Adrenal gland (tissue), 5 donors: Measurements from ENCODE around the gene KCNC2.

Experiments used
- POLR2A ChIP-seq, 2 donors: fragments of 450-650 bp; IDR thresholded peaks; one replicate each; pipeline ENCODE4 v1.6.1; 2017; ENCODE audit warnings: antibody characterized with exemption in 2 of 2, mild to moderate bottlenecking in 2 of 2, moderate library complexity in 1 of 2
- TF ChIP-seq, protein P1 (sequence below), 6 experiments: fragments of 450-650 bp in 4 of 6; fragments of 200-600 bp in 2 of 6; sonication (generic) in 1 of 6; IDR thresholded peaks; 1 replicate in 5 of 6; 2 replicates in 1 of 6; pipeline versions ENCODE4 v1.5.1 to v1.8.0; 2016 to 2021; ENCODE audit warnings: antibody characterized with exemption in 6 of 6, mild to moderate bottlenecking in 2 of 6, moderate library complexity in 1 of 6
- donor health status: DM: no; HTN: no; CAD: no.

DNA sequence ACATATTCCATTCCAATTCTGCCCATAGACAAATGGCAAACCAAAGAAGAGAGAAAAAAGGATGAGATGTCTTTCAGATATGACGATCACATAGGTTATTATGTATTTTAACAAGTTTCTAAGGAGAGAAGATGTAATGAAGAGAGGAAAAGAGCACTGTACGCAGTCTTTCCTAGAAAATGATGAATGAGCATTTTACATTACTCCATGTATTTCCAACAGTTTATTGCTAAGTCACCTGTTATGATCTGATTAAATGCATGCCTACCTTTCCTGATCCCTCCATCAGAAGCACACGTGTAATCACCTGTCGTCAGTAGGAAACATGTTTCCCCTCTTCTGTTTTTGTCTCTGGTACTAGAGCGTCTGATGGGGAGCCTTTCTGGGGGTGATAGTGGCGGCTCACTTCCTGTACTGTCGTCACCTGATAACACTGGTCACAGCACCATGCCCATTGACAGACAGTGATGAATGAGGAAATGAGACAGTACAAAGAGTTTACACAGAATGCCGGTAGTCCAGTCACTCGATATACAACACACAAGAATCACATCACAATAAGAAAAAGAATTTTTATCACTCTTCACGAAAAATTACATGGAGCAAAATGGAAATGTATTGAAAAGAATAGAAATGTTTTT lies 161.6 kb downstream of the KCNC2 start:
- TF ChIP-seq, protein P1, sequence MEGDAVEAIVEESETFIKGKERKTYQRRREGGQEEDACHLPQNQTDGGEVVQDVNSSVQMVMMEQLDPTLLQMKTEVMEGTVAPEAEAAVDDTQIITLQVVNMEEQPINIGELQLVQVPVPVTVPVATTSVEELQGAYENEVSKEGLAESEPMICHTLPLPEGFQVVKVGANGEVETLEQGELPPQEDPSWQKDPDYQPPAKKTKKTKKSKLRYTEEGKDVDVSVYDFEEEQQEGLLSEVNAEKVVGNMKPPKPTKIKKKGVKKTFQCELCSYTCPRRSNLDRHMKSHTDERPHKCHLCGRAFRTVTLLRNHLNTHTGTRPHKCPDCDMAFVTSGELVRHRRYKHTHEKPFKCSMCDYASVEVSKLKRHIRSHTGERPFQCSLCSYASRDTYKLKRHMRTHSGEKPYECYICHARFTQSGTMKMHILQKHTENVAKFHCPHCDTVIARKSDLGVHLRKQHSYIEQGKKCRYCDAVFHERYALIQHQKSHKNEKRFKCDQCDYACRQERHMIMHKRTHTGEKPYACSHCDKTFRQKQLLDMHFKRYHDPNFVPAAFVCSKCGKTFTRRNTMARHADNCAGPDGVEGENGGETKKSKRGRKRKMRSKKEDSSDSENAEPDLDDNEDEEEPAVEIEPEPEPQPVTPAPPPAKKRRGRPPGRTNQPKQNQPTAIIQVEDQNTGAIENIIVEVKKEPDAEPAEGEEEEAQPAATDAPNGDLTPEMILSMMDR (IDR thresholded peaks at IDR 0.05), result no peak
- TF ChIP-seq POLR2A (IDR thresholded peaks at IDR 0.05), result no peak
